ENCODE results near the gene ZNF839. TPM values are rescaled to one million over a fixed set of nuclear protein-coding genes. Genes with fewer than 3 reads are reported as not detected.
A peak's percentile ranks its signal among the peaks of the same experiment; 100 is the strongest.
"Not testable (repeated sequence)": the region's sequence is repeated elsewhere in the genome, so short reads cannot be mapped to it uniquely, and the experiment has no call there.

ZNF839 gene
- total RNA-seq, 4 donors from 2014 or later: 4.7 to 7.2 (median 6.1) TPM

GRCh38 chr14:102295270-102295669 is 24.3 kb upstream of the ZNF839 start:
- WGBS, 2 donors: 48 to 54% methylated on average over 3 of the region's 3 CpGs
- no peak for TF ChIP-seq POLR2A (IDR thresholded peaks at IDR 0.05)
- TF ChIP-seq CTCF (IDR thresholded peaks at IDR 0.05): no peak
- H3K4me3 ChIP-seq: no peak overlapping the region
- peaks cover 0 to 6% (median 0%) of the 10 kb centered on the region in 3 donors for H3K4me1 ChIP-seq
- no peak for DNase-seq
- peaks cover 0 to 6% (median 0%) of the 10 kb centered on the region in 3 donors for H3K36me3 ChIP-seq
- H3K9me3 ChIP-seq: no peaks in the 10 kb centered on the region
- intact Hi-C loops (cut with DNase I): no loop called here
- peak overlapping the region in 1 of 4 donors; percentile 31 for H3K27ac ChIP-seq
- H3K27me3 ChIP-seq: no peaks in the 10 kb centered on the region

- intact Hi-C loops (cut with DNase I): no loop called here
- TF ChIP-seq CTCF (IDR thresholded peaks at IDR 0.05): no peak
- TF ChIP-seq POLR2A (IDR thresholded peaks at IDR 0.05): no peak
- no peak overlapping the region for H3K4me3 ChIP-seq
- no peaks in the 10 kb centered on the region for H3K9me3 ChIP-seq
- 94 to 96% methylated on average over 7 to 9 of the region's 33 CpGs for WGBS, 2 donors
- H3K27ac ChIP-seq: no peak overlapping the region
- no peaks in the 10 kb centered on the region for H3K4me1 ChIP-seq
- no peak for DNase-seq
- H3K36me3 ChIP-seq: peaks cover 0 to 6% (median 0%) of the 10 kb centered on the region in 3 donors
- H3K27me3 ChIP-seq: no peaks in the 10 kb centered on the region
Observed at GRCh38 chr14:102297436-102298170, 21.9 kb upstream of the ZNF839 start.

GRCh38 chr14:102298303-102299070 is 21.1 kb upstream of the ZNF839 start:
- DNase-seq; H3K4me1 ChIP-seq; H3K4me3 ChIP-seq; intact Hi-C loops (cut with DNase I); H3K9me3 ChIP-seq; H3K27me3 ChIP-seq; H3K36me3 ChIP-seq; H3K27ac ChIP-seq: not testable (repeated sequence)
- WGBS, 2 donors: 82 to 93% methylated on average over 5 of the region's 12 CpGs

- Histone ChIP-seq H3K4me1 (peaks cover 4 to 17% (median 6%) of the 10 kb centered on the region in 3 donors), H3K27ac (no peak overlapping the region), H3K4me3 (no peak overlapping the region), H3K27me3 (no peaks in the 10 kb centered on the region), H3K36me3 (peaks cover 0 to 2% (median 0%) of the 10 kb centered on the region in 3 donors), H3K9me3 (no peaks in the 10 kb centered on the region)
- 92 to 93% methylated on average over 3 of the region's 3 CpGs for WGBS, 2 donors
- intact Hi-C loops (cut with DNase I): no loop called here
- no peak for TF ChIP-seq CTCF (IDR thresholded peaks at IDR 0.05)
- no peak for TF ChIP-seq POLR2A (IDR thresholded peaks at IDR 0.05)
- no peak for DNase-seq
Observed at GRCh38 chr14:102303664-102304063, 15.9 kb upstream of the ZNF839 start.

- H3K27me3 ChIP-seq: no peaks in the 10 kb centered on the region
- peak within 1 kb of the TSS; percentile 47 to 96 (median 88) for H3K4me3 ChIP-seq
- DNase-seq: peak; percentile 34
- no peaks in the 10 kb centered on the region for H3K36me3 ChIP-seq
- 1% methylated on average over 27 to 33 of the region's 53 CpGs for WGBS, 2 donors
- intact Hi-C loops (cut with DNase I): no loop called here
- peak within 1 kb of the TSS; percentile 40 to 81 (median 70) for H3K27ac ChIP-seq
- TF ChIP-seq POLR2A (IDR thresholded peaks at IDR 0.05) (no peak), CTCF (IDR thresholded peaks at IDR 0.05) (no peak)
- peaks cover 4 to 17% (median 6%) of the 10 kb centered on the region in 3 donors for H3K4me1 ChIP-seq
- no peaks in the 10 kb centered on the region for H3K9me3 ChIP-seq
Observed at GRCh38 chr14:102304611-102305506, 14.7 kb upstream of the ZNF839 start, which contains the start of gene MOK. Gene MOK, minus strand, starts transcription at chr14:102305164. Its CDS starts 196 bp downstream, at chr14:102304968.
